Measurements from ENCODE around the gene KMO.
A peak's percentile ranks its signal among the peaks of the same experiment; 100 is the strongest.

The KMO gene

GRCh38 chr1:241612533-241613477, 80.6 kb downstream of the KMO start:
- Mint-ChIP-seq H3K4me1 (ENCODE audit: low read depth) (peaks cover 4% of the 10 kb centered on the region), H3K9me3 (no peaks in the 10 kb centered on the region), H3K36me3 (ENCODE audit: low read depth) (no peaks in the 10 kb centered on the region), H3K27ac (no peak overlapping the region), H3K4me3 (no peak overlapping the region), H3K27me3 (ENCODE audit: low read depth) (no peaks in the 10 kb centered on the region)
- no peak for DNase-seq (ENCODE audit: low spot score)

- no peak overlapping the region for H3K4me3 Mint-ChIP-seq
These were observed 82.0 kb downstream of the KMO start for GRCh38 chr1:241614144-241614543.

GRCh38 chr1:241614572-241614971, 82.4 kb downstream of the KMO start:
- Mint-ChIP-seq H3K4me1 (ENCODE audit: low read depth) (peaks cover 4% of the 10 kb centered on the region), H3K9me3 (no peaks in the 10 kb centered on the region), H3K4me3 (no peak overlapping the region), H3K36me3 (ENCODE audit: low read depth) (no peaks in the 10 kb centered on the region), H3K27ac (no peak overlapping the region), H3K27me3 (ENCODE audit: low read depth) (no peaks in the 10 kb centered on the region)
- DNase-seq (ENCODE audit: low spot score), result no peak

More at GRCh38 chr1:241614144-241614543, 82.0 kb downstream of the KMO start:
- H3K27me3 Mint-ChIP-seq (ENCODE audit: low read depth), result no peaks in the 10 kb centered on the region
- H3K36me3 Mint-ChIP-seq (ENCODE audit: low read depth), result no peaks in the 10 kb centered on the region
- no peaks in the 10 kb centered on the region for H3K9me3 Mint-ChIP-seq
- DNase-seq (ENCODE audit: low spot score), result no peak
- H3K27ac Mint-ChIP-seq, result no peak overlapping the region
- H3K4me1 Mint-ChIP-seq (ENCODE audit: low read depth), result peaks cover 4% of the 10 kb centered on the region

- no peaks in the 10 kb centered on the region for H3K36me3 Mint-ChIP-seq (ENCODE audit: low read depth)
- no peaks in the 10 kb centered on the region for H3K9me3 Mint-ChIP-seq
- H3K4me1 Mint-ChIP-seq (ENCODE audit: low read depth), result peaks cover 4% of the 10 kb centered on the region
- DNase-seq (ENCODE audit: low spot score), result no peak
- no peaks in the 10 kb centered on the region for H3K27me3 Mint-ChIP-seq (ENCODE audit: low read depth)
- no peak overlapping the region for H3K4me3 Mint-ChIP-seq
- no peak overlapping the region for H3K27ac Mint-ChIP-seq
These were observed 83.1 kb downstream of the KMO start for GRCh38 chr1:241615043-241615974.

- no peak for DNase-seq (ENCODE audit: low spot score)
- Mint-ChIP-seq H3K9me3 (no peaks in the 10 kb centered on the region), H3K27me3 (ENCODE audit: low read depth) (no peaks in the 10 kb centered on the region), H3K4me3 (no peak overlapping the region), H3K4me1 (ENCODE audit: low read depth) (peaks cover 4% of the 10 kb centered on the region), H3K36me3 (ENCODE audit: low read depth) (no peaks in the 10 kb centered on the region), H3K27ac (no peak overlapping the region)
These were observed 85.2 kb downstream of the KMO start for GRCh38 chr1:241617426-241617825.

- peaks cover 4% of the 10 kb centered on the region for H3K4me1 Mint-ChIP-seq (ENCODE audit: low read depth)
- H3K36me3 Mint-ChIP-seq (ENCODE audit: low read depth), result no peaks in the 10 kb centered on the region
- H3K27me3 Mint-ChIP-seq (ENCODE audit: low read depth), result no peaks in the 10 kb centered on the region
- H3K27ac Mint-ChIP-seq, result no peak overlapping the region
- H3K9me3 Mint-ChIP-seq, result no peaks in the 10 kb centered on the region
- H3K4me3 Mint-ChIP-seq, result no peak overlapping the region
- no peak for DNase-seq (ENCODE audit: low spot score)
These were observed 90.5 kb downstream of the KMO start for GRCh38 chr1:241622669-241623068.

GRCh38 chr1:241624935-241625334, 92.8 kb downstream of the KMO start:
- Mint-ChIP-seq H3K9me3 (no peaks in the 10 kb centered on the region), H3K27me3 (ENCODE audit: low read depth) (no peaks in the 10 kb centered on the region), H3K4me3 (no peak overlapping the region), H3K36me3 (ENCODE audit: low read depth) (no peaks in the 10 kb centered on the region), H3K4me1 (ENCODE audit: low read depth) (peaks cover 12% of the 10 kb centered on the region), H3K27ac (no peak overlapping the region)
- no peak for DNase-seq (ENCODE audit: low spot score)

GRCh38 chr1:241627453-241628259, 95.5 kb downstream of the KMO start:
- Mint-ChIP-seq H3K4me3 (peak overlapping the region; percentile 66), H3K27me3 (ENCODE audit: low read depth) (no peaks in the 10 kb centered on the region), H3K27ac (peak overlapping the region; percentile 76), H3K4me1 (ENCODE audit: low read depth) (peaks cover 12% of the 10 kb centered on the region), H3K36me3 (ENCODE audit: low read depth) (peaks cover 5% of the 10 kb centered on the region), H3K9me3 (no peaks in the 10 kb centered on the region)
- DNase-seq (ENCODE audit: low spot score), result peak; percentile 25

GRCh38 chr1:241630005-241630404, 97.8 kb downstream of the KMO start:
- H3K27ac Mint-ChIP-seq, result no peak overlapping the region
- no peak overlapping the region for H3K4me3 Mint-ChIP-seq
- no peak for DNase-seq (ENCODE audit: low spot score)
- peaks cover 13% of the 10 kb centered on the region for H3K36me3 Mint-ChIP-seq (ENCODE audit: low read depth)
- no peaks in the 10 kb centered on the region for H3K9me3 Mint-ChIP-seq
- H3K4me1 Mint-ChIP-seq (ENCODE audit: low read depth), result peaks cover 14% of the 10 kb centered on the region
- no peaks in the 10 kb centered on the region for H3K27me3 Mint-ChIP-seq (ENCODE audit: low read depth)

- Mint-ChIP-seq H3K4me1 (ENCODE audit: low read depth) (peaks cover 19% of the 10 kb centered on the region), H3K27me3 (ENCODE audit: low read depth) (no peaks in the 10 kb centered on the region), H3K27ac (no peak overlapping the region), H3K9me3 (no peaks in the 10 kb centered on the region), H3K36me3 (ENCODE audit: low read depth) (peaks cover 18% of the 10 kb centered on the region), H3K4me3 (no peak overlapping the region)
- no peak for DNase-seq (ENCODE audit: low spot score)
These were observed 98.3 kb downstream of the KMO start for GRCh38 chr1:241630476-241630875.

- Mint-ChIP-seq H3K27ac (no peak overlapping the region), H3K4me3 (no peak overlapping the region), H3K9me3 (no peaks in the 10 kb centered on the region), H3K4me1 (ENCODE audit: low read depth) (peaks cover 20% of the 10 kb centered on the region), H3K36me3 (ENCODE audit: low read depth) (peaks cover 20% of the 10 kb centered on the region), H3K27me3 (ENCODE audit: low read depth) (no peaks in the 10 kb centered on the region)
- no peak for DNase-seq (ENCODE audit: low spot score)
These were observed 98.7 kb downstream of the KMO start for GRCh38 chr1:241630899-241631298.

GRCh38 chr1:241631674-241632073, 99.5 kb downstream of the KMO start:
- Mint-ChIP-seq H3K4me3 (no peak overlapping the region), H3K9me3 (no peaks in the 10 kb centered on the region), H3K4me1 (ENCODE audit: low read depth) (peaks cover 22% of the 10 kb centered on the region), H3K27ac (no peak overlapping the region), H3K36me3 (ENCODE audit: low read depth) (peaks cover 20% of the 10 kb centered on the region), H3K27me3 (ENCODE audit: low read depth) (no peaks in the 10 kb centered on the region)
- DNase-seq (ENCODE audit: low spot score), result no peak

- Mint-ChIP-seq H3K4me3 (no peak overlapping the region), H3K9me3 (no peaks in the 10 kb centered on the region), H3K4me1 (ENCODE audit: low read depth) (peaks cover 29% of the 10 kb centered on the region), H3K36me3 (ENCODE audit: low read depth) (peaks cover 23% of the 10 kb centered on the region), H3K27me3 (ENCODE audit: low read depth) (no peaks in the 10 kb centered on the region), H3K27ac (no peak overlapping the region)
- DNase-seq (ENCODE audit: low spot score), result no peak
These were observed 100.8 kb downstream of the KMO start for GRCh38 chr1:241632987-241633386.

Measured in T-helper 2 cell treated with Interferon-gamma antibody and Interleukin-4, amounts not matched to agents 5 μg/mL and 100 μg/mL, for 36 hours (primary cell).